K562 (cell line): ENCODE data around the gene SHB. TPM values are rescaled to one million over a fixed set of nuclear protein-coding genes. Genes with fewer than 3 reads are reported as not detected.
A peak's percentile ranks its signal among the peaks of the same experiment; 100 is the strongest.

ENCODE experiments used
- CREM ChIP-seq: IDR thresholded peaks from 2 replicates; pipeline ENCODE4 v1.6.1; 2014; ENCODE audit warnings: antibody characterized with exemption, low read depth
- EWSR1 ChIP-seq: fragments of 450-650 bp; IDR thresholded peaks from 2 replicates; pipeline ENCODE4 v1.6.1; 2018; ENCODE audit warnings: borderline replicate concordance, mild to moderate bottlenecking, low read depth, moderate library complexity; ENCODE audit not compliant: partially characterized antibody
- GATA2 ChIP-seq: sonication (generic); formaldehyde crosslinking; IDR thresholded peaks from 2 replicates; pipeline ENCODE4 v1.4.0; 2020; ENCODE audit warnings: mild to moderate bottlenecking, missing genetic modification reagents
- JUN ChIP-seq, 2 experiments: sonication (generic) in 1 of 2; formaldehyde crosslinking in 1 of 2; IDR thresholded peaks; 2 replicates each; pipeline versions ENCODE4 v1.6.1 to v1.8.0; 2012 to 2022; ENCODE audit warnings: borderline replicate concordance in 2 of 2, mild to moderate bottlenecking in 2 of 2, improper control_type of control experiment in 1 of 2, low read depth in 1 of 2, low read length in 1 of 2, missing genetic modification reagents in 1 of 2
- JUND ChIP-seq, 2 experiments: IDR thresholded peaks; 2 replicates in 1 of 2; 3 replicates in 1 of 2; pipeline ENCODE4 v1.6.1; 2011; ENCODE audit warnings: borderline replicate concordance in 2 of 2, low read depth in 2 of 2, low read length in 2 of 2, improper control_type of control experiment in 1 of 2, missing biosample characterization in 1 of 2, missing genetic modification characterization in 1 of 2, missing genetic modification reagents in 1 of 2
- MAFG ChIP-seq: fragments of 450-650 bp; conservative IDR thresholded peaks from 2 replicates; pipeline ENCODE4 v1.6.1; 2016; ENCODE audit warnings: missing genetic modification characterization, missing compliant biosample characterization
- MEIS2 ChIP-seq: fragments of 450-650 bp; IDR thresholded peaks from 2 replicates; pipeline ENCODE4 v1.6.1; 2014; ENCODE audit warnings: mild to moderate bottlenecking; ENCODE audit not compliant: partially characterized antibody
- MYNN ChIP-seq, 2 experiments: sonication (generic); formaldehyde crosslinking in 1 of 2; IDR thresholded peaks; 2 replicates each; pipeline versions ENCODE4 v1.5.0 to v1.6.1; 2016 to 2020; ENCODE audit warnings: antibody characterized with exemption in 1 of 2, missing genetic modification reagents in 1 of 2
- NFE2L1 ChIP-seq: fragments of 450-650 bp; IDR thresholded peaks from 2 replicates; pipeline ENCODE4 v1.6.1; 2016; ENCODE audit warnings: missing genetic modification characterization, low read depth, mild to moderate bottlenecking, missing compliant biosample characterization, moderate library complexity, borderline replicate concordance
- RBM25 ChIP-seq: fragments of 200-400 bp; formaldehyde crosslinking; IDR thresholded peaks from 2 replicates; pipeline ENCODE4 v1.6.1; 2018; ENCODE audit warnings: low read length, low read depth, moderate library complexity; ENCODE audit not compliant: severe bottlenecking
- SOX6 ChIP-seq: fragments of 450-650 bp; IDR thresholded peaks from 2 replicates; pipeline ENCODE4 v1.6.1; 2014; ENCODE audit warnings: mild to moderate bottlenecking
- SRSF9 ChIP-seq: fragments of 200-400 bp; formaldehyde crosslinking; IDR thresholded peaks from 2 replicates; pipeline ENCODE4 v1.6.1; 2017; ENCODE audit warnings: low read depth, low read length, borderline replicate concordance
- TARDBP ChIP-seq: fragments of 450-650 bp; IDR thresholded peaks from 2 replicates; pipeline ENCODE4 v1.6.1; 2016
- TEAD1 ChIP-seq, 2 experiments: fragments of 450-650 bp in 1 of 2; sonication (generic) in 1 of 2; formaldehyde crosslinking; IDR thresholded peaks; 2 replicates each; pipeline versions ENCODE4 v1.4.0 to v1.8.0; 2020 to 2022; ENCODE audit warnings: mild to moderate bottlenecking in 2 of 2, missing genetic modification reagents in 1 of 2
- ZEB2 ChIP-seq: fragments of 450-650 bp; IDR thresholded peaks from 2 replicates; pipeline ENCODE4 v1.6.1; 2016
- ZFP30 ChIP-seq: fragments of 250-450 bp; sonication (Bioruptor Pico); IDR thresholded peaks from 2 replicates; pipeline ENCODE4 v1.8.0; 2022; ENCODE audit warnings: moderate library complexity, mild to moderate bottlenecking, inconsistent platforms, borderline replicate concordance
- ZNF696 ChIP-seq: fragments of 250-450 bp; sonication (Bioruptor Pico); conservative IDR thresholded peaks from 2 replicates; pipeline ENCODE4 v1.4.0; 2020; ENCODE audit warnings: mild to moderate bottlenecking, moderate library complexity
- polyA plus RNA-seq, 8 experiments: library from polyadenylated mRNA; depleted of rRNA in 4 of 8; stranded (reverse) in 5 of 8; unstranded in 3 of 8; fragments of >200 nt; fragmentation: Nextera tagmentation in 2 of 8; fragmentation: Illumina TruSeq in 1 of 8; extraction: Ambion mirVana in 2 of 8; extraction: Trizol in 1 of 8; gene quantifications; 2 replicates each; pipeline versions ENCODE4 v1.2.1 to v1.2.3, GENCODE V29; 2011 to 2014; ENCODE audit warnings: inconsistent platforms in 1 of 8, missing spikeins in 1 of 8
- total RNA-seq, 7 experiments: library from RNA; depleted of rRNA in 6 of 7; stranded (reverse); fragments of >200 nt in 6 of 7; fragmentation: Illumina TruSeq in 2 of 7; extraction: Trizol in 2 of 7; gene quantifications; 2 replicates each; pipeline versions ENCODE4 v1.2.1 to v1.2.3, GENCODE V29; 2011 to 2021; ENCODE audit warnings: low replicate concordance in 1 of 7
- TF ChIP-seq, protein P1 (sequence below), 2 experiments: IDR thresholded peaks; 2 replicates each; pipeline ENCODE4 v1.6.1; 2012; ENCODE audit warnings: improper control_type of control experiment in 2 of 2, low read depth in 2 of 2, low read length in 2 of 2, borderline replicate concordance in 1 of 2
- TF ChIP-seq, protein P2 (sequence below): sonication (generic); formaldehyde crosslinking; IDR thresholded peaks from 2 replicates; pipeline ENCODE4 v1.8.1; 2022; ENCODE audit warnings: missing genetic modification reagents
- TF ChIP-seq, protein P3 (sequence below): fragments of 250-450 bp; sonication (Bioruptor Pico); IDR thresholded peaks from 2 replicates; pipeline ENCODE4 v1.8.0; 2022; ENCODE audit warnings: inconsistent platforms

SHB gene
- total and polyA plus RNA-seq, 9 of the 15 experiments (the other 6 are each of a cell fraction or from before 2014, with no cell fraction given): 0.78 to 16.0 (median 5.3) TPM

DNA sequence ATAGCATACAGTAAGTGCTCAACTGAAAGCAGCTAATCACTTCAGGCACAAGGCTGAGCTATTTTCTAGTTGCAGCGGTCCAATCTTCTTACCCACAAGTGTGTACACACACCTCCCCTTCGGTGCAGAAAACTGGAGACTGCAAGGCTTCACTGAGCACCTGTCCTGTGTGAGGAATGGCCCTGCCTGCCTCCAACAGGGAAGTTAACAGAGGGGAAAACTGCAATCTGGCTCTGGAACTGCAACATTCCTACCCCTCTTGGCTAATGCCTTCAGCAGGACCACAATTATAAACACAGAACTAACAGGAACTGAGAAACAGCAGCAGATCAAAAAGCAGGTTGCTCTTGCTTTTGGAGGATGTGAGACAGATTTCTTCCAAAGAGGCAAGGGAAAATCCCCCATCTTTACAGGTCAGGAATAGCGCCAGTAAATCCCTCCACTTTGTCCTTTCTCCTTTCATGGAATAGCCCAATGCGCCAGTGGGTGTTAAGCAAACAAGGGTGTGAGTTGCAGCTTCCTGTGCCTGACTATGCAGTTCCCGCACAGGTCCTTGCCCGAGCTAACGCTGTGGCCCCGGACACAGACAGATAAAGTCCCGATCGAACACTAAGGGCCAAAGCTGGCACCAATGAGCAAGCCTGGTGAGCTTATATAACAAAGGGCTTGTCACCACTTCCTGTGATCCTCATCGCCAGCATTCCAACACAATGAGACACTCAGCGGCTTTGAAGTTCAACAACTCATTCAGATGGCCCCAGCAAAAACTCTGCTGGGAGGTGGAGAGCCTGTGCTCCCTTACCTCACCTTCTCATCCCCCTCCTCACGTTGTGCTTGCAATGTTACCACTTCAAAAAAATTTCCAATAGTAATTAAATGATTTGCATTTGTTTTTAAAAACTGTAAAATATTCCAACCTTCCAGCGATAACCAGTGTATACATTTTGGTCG, 21.5 kb downstream of the SHB start (continued):
- TF ChIP-seq ZFP30 (CRISPR knock-in tag) (no peak), JUND (IDR thresholded peaks at IDR 0.05; ENCODE audit: borderline replicate concordance, low read depth, low read length) (0 out of 2 replicates have a peak, but pooled peaks have one; percentile 48), JUND (tag; IDR thresholded peaks at IDR 0.05; ENCODE audit: borderline replicate concordance, low read depth, low read length) (peak; percentile 42; the same call in 2 of the 3 replicates), GATA2 (CRISPR knock-in tag) (no peak), CREM (peak; percentile 52; the same call in 1 of the 2 replicates), SRSF9 (no peak), MYNN (IDR thresholded peaks at IDR 0.05) (0 out of 2 replicates have a peak, but pooled peaks have one; percentile 61), MYNN (CRISPR knock-in tag; IDR thresholded peaks at IDR 0.05) (no peak), ZEB2 (peak; percentile 28; the same call in 1 of the 2 replicates), MAFG (tag) (0 out of 2 replicates have a peak, but pooled peaks have one; percentile 6), RBM25 (no peak), NFE2L1 (tag) (no peak), JUN (IDR thresholded peaks at IDR 0.05; ENCODE audit: borderline replicate concordance, low read depth, low read length) (peak; percentile 18; the same call in 1 of the 2 replicates), JUN (CRISPR knock-in tag; IDR thresholded peaks at IDR 0.05; ENCODE audit: borderline replicate concordance) (no peak), ZNF696 (CRISPR knock-in tag) (no peak), TEAD1 (CRISPR knock-in tag; IDR thresholded peaks at IDR 0.05) (peak; percentile 58 to 90; a peak in 3 of 4 replicates), SOX6 (peak; percentile 73), TARDBP (no peak), EWSR1 (no peak), MEIS2 (peak; percentile 24)
- TF ChIP-seq, protein P1, sequence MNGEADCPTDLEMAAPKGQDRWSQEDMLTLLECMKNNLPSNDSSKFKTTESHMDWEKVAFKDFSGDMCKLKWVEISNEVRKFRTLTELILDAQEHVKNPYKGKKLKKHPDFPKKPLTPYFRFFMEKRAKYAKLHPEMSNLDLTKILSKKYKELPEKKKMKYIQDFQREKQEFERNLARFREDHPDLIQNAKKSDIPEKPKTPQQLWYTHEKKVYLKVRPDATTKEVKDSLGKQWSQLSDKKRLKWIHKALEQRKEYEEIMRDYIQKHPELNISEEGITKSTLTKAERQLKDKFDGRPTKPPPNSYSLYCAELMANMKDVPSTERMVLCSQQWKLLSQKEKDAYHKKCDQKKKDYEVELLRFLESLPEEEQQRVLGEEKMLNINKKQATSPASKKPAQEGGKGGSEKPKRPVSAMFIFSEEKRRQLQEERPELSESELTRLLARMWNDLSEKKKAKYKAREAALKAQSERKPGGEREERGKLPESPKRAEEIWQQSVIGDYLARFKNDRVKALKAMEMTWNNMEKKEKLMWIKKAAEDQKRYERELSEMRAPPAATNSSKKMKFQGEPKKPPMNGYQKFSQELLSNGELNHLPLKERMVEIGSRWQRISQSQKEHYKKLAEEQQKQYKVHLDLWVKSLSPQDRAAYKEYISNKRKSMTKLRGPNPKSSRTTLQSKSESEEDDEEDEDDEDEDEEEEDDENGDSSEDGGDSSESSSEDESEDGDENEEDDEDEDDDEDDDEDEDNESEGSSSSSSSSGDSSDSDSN (IDR thresholded peaks at IDR 0.05; ENCODE audit: borderline replicate concordance in 1 of 2, low read depth in 2 of 2, low read length in 2 of 2): 0 out of 4 replicates have a peak, but pooled peaks of 1 of the 2 experiments have one; percentile 36
- TF ChIP-seq, protein P2, sequence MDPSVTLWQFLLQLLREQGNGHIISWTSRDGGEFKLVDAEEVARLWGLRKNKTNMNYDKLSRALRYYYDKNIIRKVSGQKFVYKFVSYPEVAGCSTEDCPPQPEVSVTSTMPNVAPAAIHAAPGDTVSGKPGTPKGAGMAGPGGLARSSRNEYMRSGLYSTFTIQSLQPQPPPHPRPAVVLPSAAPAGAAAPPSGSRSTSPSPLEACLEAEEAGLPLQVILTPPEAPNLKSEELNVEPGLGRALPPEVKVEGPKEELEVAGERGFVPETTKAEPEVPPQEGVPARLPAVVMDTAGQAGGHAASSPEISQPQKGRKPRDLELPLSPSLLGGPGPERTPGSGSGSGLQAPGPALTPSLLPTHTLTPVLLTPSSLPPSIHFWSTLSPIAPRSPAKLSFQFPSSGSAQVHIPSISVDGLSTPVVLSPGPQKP (CRISPR knock-in tag): no peak
- TF ChIP-seq, protein P3, sequence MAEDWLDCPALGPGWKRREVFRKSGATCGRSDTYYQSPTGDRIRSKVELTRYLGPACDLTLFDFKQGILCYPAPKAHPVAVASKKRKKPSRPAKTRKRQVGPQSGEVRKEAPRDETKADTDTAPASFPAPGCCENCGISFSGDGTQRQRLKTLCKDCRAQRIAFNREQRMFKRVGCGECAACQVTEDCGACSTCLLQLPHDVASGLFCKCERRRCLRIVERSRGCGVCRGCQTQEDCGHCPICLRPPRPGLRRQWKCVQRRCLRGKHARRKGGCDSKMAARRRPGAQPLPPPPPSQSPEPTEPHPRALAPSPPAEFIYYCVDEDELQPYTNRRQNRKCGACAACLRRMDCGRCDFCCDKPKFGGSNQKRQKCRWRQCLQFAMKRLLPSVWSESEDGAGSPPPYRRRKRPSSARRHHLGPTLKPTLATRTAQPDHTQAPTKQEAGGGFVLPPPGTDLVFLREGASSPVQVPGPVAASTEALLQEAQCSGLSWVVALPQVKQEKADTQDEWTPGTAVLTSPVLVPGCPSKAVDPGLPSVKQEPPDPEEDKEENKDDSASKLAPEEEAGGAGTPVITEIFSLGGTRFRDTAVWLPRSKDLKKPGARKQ: 0 out of 2 replicates have a peak, but pooled peaks have one; percentile 16
